TTC549 (cell line): Measurements from ENCODE around the gene CEBPG.

Experiments used
- FAIRE-seq: peaks from 2 replicates; lab custom pipeline; 2012; peaks lifted over from hg19 to GRCh38; lab: Jason Lieb, UNC

The CEBPG gene

DNA sequence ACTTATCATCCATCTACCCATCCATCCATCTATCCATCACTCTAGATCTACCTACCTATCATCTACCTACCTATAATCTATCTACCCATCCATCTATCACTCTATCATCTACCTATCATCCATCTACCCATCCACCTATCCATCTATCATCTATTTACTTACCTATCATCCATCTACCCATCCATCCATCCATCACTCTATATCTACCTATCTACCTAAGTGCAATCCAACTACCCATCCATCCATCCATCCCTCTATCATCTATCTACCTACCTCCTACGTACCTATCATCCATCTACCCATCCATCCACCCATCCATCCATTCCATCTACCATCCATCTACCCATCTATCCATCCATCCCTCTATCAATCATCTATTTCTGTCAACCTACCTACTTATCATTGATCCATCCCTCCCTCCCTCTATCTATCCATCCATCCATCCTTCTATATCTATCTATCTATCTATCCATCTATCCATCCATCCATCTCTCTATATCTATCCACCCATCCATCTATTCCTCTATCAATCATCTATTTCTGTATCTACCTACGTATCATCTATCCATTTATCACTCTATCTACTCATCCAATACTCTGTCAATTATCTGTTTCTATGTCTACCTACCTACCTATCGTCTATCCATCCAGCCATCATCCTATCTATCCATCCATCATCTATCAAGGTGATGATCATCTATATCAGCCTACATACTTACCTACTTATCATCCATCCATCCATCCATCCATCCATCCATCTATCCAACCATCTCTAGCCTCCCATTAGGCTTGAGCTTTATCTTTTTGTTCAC, 49.1 kb downstream of the CEBPG start:
- no peak for FAIRE-seq

DNA sequence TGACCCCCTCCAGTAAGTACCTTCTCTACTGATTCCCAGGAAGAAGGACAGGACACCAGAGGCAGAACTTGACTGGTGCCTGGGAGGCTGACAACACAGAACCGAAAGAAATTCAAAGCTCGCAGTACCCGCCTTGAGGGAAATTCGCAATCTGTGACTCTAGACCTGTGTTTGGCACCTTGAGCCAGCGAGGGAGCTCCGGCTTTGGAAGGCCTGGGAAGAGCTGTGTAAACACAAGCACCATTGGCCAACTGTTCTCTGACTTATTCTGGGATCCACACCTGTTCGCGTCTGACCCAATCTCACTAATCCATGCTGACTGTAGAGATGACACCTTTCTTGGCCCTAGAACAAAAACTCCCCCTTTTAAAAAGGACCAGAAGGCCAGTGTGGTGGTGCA, 50.7 kb downstream of the CEBPG start:
- FAIRE-seq = no peak

DNA sequence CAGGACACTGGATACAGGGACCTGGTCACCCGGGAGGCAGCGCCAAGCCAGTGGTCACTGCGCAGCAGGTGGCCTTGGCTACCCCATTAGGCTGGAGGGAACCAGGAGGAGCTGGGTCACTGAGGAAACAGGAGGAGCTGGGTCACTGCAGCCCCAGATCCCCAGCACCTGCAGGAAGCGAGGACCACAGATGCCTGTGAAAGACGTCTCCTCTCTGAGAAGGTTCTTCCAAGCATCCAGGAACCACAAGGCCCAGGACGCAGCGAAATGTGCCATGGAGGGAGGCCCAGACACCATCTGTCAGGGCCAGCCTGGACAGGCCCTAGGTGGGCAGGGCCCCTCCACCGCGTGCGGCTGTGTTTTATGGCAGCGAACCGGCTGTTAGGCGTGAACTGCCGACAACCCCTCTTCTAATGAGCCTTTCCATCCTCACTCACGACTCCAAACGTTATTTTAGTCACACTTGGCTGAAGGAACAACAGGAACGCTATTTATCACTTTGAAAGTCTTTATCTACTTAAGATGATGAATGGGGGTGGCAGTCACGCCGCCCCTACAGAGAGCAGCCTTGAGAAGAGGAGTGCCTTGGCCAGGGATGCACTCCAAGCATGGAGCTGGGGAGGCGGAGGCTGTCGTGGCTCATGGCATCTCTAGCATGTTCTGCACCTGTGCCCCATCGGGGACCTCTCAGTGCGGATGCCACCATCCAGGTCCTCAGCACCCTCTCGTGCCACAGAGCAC, 53.3 kb downstream of the CEBPG start:
- FAIRE-seq = no peak

DNA sequence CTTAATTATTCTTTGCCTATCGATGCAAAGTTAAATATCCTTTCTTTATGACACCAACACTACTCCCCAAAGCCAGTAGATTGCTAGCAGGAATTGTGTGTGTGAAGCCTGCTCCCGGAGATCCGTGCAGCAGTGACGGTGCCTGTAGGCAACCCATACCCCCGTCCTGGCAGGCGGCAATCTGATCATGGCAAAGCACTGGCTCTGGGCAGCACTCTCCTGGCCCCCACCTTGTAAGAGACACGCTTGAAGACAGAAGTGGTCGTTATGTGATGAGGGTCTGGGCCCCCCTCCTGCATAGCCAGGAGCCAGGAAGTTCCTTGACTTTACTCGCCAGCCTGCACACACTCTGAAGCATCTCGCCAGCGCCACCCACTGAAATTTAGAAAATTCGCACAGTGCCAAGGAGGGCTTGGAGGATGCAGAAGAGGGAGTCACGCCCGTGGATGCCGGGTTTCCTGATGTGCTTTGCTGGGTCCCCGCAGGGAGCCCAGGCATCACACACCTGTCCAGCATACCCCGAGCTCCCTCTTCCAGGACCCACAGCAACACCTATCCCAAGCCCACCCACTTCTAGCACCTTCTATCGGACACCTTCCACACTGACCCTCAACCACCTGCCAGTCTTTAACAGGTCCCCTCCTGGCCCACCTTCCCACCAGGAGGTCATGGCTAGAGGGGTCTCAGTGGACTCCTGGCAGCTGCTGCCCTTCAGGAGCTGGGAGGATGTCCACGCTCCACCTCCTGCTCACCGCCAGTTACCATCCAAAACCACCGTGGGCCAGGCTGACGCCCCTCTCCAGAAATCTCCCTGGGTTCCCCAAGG, 54.5 kb downstream of the CEBPG start:
- no peak for FAIRE-seq

DNA sequence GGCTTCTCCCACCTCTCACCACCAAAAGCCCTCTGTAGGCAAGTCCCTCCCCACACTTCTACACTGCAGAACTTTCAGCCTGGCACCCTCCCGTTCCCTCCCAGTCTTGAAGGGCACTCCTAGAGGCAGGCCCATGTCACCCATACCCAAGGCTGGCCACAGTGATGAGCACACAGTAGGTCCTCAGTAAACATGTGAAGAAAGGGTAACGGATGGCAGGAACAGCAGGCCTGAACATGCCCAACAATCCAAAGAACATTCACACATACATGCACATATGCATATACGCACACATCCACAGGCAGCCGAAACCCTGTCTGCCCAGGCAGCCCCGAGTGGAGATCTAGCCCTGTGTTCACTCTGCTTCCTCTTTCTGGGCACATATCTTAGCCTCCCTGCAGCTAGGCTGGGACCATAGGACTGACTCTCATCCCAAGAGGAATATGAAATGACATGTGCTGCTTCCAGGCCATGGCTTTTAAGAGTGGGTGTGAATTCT, 55.2 kb downstream of the CEBPG start:
- FAIRE-seq = no peak

DNA sequence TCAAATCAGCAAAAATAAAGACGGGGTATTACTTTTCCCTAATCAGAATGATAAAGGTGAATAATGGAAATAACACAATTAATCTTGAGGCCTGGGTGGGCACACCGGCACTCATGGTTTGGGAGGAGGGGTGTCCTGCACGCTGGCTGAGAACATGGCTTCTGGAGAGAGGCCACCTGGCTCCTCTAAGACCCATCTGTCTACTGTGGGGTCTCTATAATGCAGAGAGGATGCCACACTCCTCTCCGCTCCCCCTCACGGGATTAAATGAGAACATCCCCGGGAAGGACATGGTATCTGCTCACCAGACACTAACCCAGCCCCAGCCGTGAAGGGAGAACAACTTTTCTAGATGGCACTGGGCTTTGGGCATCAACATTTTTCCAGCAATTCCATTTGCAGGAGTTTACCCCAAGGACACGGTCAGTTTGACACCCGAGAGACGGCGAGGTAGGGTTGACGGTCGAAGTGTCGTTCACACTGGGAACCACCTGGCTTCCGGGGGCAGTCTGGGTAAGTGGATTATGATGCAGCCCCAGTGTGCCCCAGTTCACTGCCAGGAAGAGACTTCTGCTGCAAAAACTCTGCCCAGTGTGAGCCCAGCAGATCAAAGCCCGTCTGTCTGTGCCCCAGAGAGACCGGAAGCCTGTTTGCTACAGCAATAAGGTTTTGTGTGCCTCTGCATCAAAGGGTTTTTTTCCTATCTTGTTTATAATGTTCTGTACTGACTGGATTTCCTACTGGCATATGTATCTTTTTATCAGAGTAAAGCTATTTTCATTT, 56.6 kb downstream of the CEBPG start:
- FAIRE-seq = no peak

DNA sequence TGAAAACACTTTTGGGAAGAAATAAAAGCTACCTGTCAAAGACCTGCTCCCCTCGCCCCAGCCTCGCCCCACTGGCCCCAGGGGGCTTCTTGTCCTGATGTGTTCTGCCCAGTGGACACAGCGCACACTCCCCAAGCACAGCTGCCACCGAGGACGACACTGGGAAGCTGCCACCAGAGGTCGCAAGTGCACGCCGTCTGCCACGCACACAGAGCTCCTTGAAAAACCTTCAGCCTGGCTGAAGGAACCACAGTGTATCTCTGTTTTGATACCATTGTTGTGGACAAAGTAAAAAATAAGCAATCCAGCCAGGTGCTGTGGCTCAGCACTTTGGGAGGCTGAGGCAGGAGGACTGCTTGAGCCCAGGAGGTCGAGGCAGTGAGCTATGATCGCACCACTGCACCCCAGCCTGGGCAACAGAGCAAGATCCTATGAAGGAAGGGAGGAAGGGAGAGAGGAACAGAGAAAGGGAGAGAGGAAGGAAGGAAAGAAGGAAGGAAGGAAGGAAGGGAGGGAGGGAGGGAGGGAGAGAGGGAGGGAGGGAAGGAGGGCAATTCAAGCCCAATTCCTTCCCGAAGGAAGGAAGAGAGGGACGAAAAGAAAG, 57.3 kb downstream of the CEBPG start:
- FAIRE-seq = no peak

DNA sequence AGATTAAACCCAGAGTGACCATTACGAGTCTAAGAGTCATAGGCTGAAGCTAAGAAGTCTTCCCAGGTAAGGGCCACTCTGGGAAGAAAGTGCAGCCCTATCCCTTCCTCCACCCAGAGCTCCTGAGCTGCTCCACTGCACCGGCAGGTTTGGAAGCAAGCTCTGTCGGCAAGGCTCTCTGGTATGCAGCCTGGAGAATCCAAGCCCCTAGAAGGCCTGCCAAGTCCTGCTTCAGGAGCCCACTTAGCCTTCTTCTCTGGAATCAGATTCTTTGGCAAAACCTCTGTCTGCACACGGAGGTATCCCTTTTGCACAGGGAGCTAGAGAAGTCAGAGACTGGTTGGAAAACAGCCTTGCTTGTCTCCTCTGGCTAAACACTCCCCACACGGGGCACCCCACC, 58.5 kb downstream of the CEBPG start:
- FAIRE-seq = no peak
